ENCODE data around the gene AACS.

DNA sequence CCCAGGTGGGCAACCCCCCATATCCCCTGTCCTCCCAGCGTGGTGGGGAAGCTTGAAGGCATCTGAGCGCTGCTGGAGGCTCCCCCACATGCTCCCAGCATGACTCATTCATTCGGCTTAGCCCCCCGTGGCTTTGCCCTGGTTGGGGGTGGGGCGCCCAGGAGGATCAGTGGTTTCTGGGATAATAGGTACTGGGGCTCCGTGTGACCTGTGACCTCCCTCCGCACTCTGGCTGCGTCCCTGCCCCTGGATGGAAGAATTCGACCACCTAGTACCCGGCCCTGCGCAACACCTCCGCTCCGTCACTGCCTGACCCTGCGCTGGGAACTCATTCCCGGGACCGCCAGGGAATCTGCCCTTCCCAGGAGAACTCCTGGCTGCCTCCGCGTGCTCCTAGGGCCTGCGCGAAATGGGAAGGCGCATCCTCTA lies 120.1 kb downstream of the AACS start:
- TF ChIP-seq, protein P1, sequence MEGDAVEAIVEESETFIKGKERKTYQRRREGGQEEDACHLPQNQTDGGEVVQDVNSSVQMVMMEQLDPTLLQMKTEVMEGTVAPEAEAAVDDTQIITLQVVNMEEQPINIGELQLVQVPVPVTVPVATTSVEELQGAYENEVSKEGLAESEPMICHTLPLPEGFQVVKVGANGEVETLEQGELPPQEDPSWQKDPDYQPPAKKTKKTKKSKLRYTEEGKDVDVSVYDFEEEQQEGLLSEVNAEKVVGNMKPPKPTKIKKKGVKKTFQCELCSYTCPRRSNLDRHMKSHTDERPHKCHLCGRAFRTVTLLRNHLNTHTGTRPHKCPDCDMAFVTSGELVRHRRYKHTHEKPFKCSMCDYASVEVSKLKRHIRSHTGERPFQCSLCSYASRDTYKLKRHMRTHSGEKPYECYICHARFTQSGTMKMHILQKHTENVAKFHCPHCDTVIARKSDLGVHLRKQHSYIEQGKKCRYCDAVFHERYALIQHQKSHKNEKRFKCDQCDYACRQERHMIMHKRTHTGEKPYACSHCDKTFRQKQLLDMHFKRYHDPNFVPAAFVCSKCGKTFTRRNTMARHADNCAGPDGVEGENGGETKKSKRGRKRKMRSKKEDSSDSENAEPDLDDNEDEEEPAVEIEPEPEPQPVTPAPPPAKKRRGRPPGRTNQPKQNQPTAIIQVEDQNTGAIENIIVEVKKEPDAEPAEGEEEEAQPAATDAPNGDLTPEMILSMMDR (conservative IDR thresholded peaks at IDR 0.05; ENCODE audit: low read length), result no peak
- no peak for TF ChIP-seq EZH2phosphoT487 (IDR thresholded peaks at IDR 0.05; ENCODE audit: borderline replicate concordance, low read depth, low read length)
